Measurements from ENCODE around the gene ECE1.

The ECE1 gene

DNA sequence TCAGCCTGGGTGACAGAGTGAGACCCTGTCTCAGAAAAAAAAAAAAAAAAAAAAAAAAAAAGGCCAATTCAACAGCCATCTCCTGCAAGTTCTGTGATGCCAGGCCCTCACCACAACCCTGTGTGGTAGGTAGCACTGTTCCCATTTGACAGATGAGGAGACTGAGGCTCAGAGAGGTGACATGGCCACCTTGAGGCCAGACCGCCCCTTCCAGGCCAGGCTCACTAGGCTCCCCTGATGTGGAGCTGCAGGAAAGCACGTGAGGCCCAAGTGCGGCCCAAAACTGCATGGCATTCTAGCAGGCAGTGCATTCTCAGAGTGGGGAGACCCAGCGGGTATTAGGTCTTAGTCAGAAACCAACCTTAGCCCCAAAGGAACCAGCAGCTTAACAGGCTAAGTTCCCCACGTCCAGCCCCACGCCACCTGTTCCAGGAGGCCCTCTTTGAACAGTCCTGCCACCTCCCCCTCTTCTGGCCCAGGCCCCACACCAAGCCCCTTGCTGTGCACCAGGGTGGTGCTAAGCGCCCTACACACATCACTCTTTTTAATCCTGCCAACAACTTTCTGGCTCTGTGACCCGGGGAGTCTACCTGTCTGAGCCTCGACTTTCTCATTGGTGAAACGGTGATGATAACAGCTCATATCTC lies 11.7 kb upstream of the ECE1 start:
- Histone ChIP-seq H3K27ac (ENCODE audit: insufficient read depth in 1 of 2, low read depth in 1 of 2, low read length in 2 of 2, poor library complexity in 1 of 2, severe bottlenecking in 2 of 2) (no peak overlapping the region), H3K4me3 (ENCODE audit: control insufficient read depth in 1 of 7, extremely low read depth in 1 of 7, insufficient read depth in 4 of 7, low read depth in 2 of 7, low read length in 6 of 7) (no peak overlapping the region), H3K4me1 (ENCODE audit: control extremely low read depth in 1 of 4, control insufficient read depth in 4 of 4, insufficient read depth in 4 of 4, low read length in 3 of 4) (peaks cover 0 to 9% (median 4%) of the 10 kb centered on the region in 4 experiments), H3K9me3 (ENCODE audit: control extremely low read depth in 1 of 5, control insufficient read depth in 4 of 5, insufficient read depth in 2 of 5, low read depth in 1 of 5, low read length in 4 of 5) (no peaks in the 10 kb centered on the region), H3K36me3 (ENCODE audit: control insufficient read depth in 4 of 4, insufficient read depth in 4 of 4, low read length in 3 of 4) (no peaks in the 10 kb centered on the region), H3K27me3 (replicated peaks in 2 of 5; ENCODE audit: control insufficient read depth in 4 of 5, insufficient read depth in 5 of 5, low read length in 4 of 5) (no peaks in the 10 kb centered on the region)
- no peak for DNase-seq
- CTCF ChIA-PET: interaction anchor here (1.1 to 7.4 kb wide), 7 partner anchors 9 to 68 kb away, joined by 3 to 59 read pairs (median 7); no protein-coding TSS in a partner anchor
- POLR2A ChIA-PET: no interaction called here
- WGBS (ENCODE audit: insufficient coverage): 100% methylated on average over 9 of the region's 10 CpGs

DNA sequence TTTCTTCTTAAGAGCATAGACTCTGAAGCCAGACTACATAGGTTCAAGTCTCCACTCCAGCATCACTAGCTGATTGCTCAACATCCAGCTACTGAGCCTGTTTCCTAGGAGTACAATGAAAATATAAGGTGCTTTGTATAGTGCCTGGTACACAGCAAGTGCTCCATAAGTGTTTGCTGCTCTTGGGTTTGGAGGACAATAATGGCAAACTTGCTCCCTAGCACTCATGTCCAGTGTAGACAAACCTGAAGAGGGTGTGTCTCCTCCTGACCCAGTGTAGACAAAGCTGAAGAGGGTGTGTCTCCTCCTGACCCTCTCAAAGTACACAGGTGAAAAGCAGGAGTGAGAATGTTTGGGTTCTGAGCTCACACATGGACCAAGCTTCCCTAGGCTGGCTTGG lies 10.5 kb upstream of the ECE1 start:
- no peaks in the 10 kb centered on the region for H3K27me3 ChIP-seq (replicated peaks in 2 of 5; ENCODE audit: control insufficient read depth in 4 of 5, insufficient read depth in 5 of 5, low read length in 4 of 5)
- peaks cover 0 to 9% (median 4%) of the 10 kb centered on the region in 4 experiments for H3K4me1 ChIP-seq (ENCODE audit: control extremely low read depth in 1 of 4, control insufficient read depth in 4 of 4, insufficient read depth in 4 of 4, low read length in 3 of 4)
- no peak overlapping the region for H3K4me3 ChIP-seq (ENCODE audit: control insufficient read depth in 1 of 7, extremely low read depth in 1 of 7, insufficient read depth in 4 of 7, low read depth in 2 of 7, low read length in 6 of 7)
- DNase-seq: no peak
- no peaks in the 10 kb centered on the region for H3K9me3 ChIP-seq (ENCODE audit: control extremely low read depth in 1 of 5, control insufficient read depth in 4 of 5, insufficient read depth in 2 of 5, low read depth in 1 of 5, low read length in 4 of 5)
- no peaks in the 10 kb centered on the region for H3K36me3 ChIP-seq (ENCODE audit: control insufficient read depth in 4 of 4, insufficient read depth in 4 of 4, low read length in 3 of 4)
- ChIA-PET CTCF (interaction anchor here (0.8 to 7.4 kb wide), 10 partner anchors 8 to 70 kb away, joined by 3 to 59 read pairs (median 5); no protein-coding TSS in a partner anchor), POLR2A (interaction anchor here (0.6 kb wide), 1 partner anchor 15 kb away, joined by 3 read pairs; no protein-coding TSS in a partner anchor)
- no peak overlapping the region for H3K27ac ChIP-seq (ENCODE audit: insufficient read depth in 1 of 2, low read depth in 1 of 2, low read length in 2 of 2, poor library complexity in 1 of 2, severe bottlenecking in 2 of 2)

DNA sequence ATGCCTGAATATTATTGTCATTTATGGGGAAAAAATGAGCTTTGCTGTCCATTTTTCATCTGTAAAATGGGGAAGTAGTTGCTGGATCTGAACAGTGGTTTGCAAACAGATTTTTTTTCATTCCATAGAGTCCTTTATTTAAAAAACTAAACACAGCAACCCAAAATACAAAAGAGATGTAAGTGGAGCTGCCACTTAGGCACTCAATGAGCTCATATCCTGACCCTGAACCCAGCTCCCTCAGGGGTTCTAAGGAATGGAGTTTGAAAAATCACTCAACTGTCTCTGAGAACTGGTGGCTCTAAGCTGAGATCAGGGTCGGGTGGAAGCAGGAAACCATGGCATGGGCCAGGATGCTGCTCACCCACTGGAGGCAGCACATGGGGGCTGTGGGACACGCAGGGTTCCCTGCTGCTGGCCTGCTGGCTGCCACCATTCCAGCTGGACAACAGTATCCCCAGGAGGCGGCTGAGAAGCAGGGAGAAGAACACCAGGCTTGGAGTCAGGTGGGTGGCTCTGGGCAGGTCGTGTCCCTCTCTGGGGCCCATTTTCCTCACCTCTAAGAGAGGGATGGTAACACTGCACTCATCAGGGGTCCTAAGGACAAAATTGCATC lies 9.6 kb upstream of the ECE1 start:
- Histone ChIP-seq H3K9me3 (ENCODE audit: control extremely low read depth in 1 of 5, control insufficient read depth in 4 of 5, insufficient read depth in 2 of 5, low read depth in 1 of 5, low read length in 4 of 5) (no peaks in the 10 kb centered on the region), H3K27me3 (replicated peaks in 2 of 5; ENCODE audit: control insufficient read depth in 4 of 5, insufficient read depth in 5 of 5, low read length in 4 of 5) (no peaks in the 10 kb centered on the region), H3K36me3 (ENCODE audit: control insufficient read depth in 4 of 4, insufficient read depth in 4 of 4, low read length in 3 of 4) (no peaks in the 10 kb centered on the region), H3K27ac (ENCODE audit: insufficient read depth in 1 of 2, low read depth in 1 of 2, low read length in 2 of 2, poor library complexity in 1 of 2, severe bottlenecking in 2 of 2) (no peak overlapping the region), H3K4me3 (ENCODE audit: control insufficient read depth in 1 of 7, extremely low read depth in 1 of 7, insufficient read depth in 4 of 7, low read depth in 2 of 7, low read length in 6 of 7) (no peak overlapping the region), H3K4me1 (ENCODE audit: control extremely low read depth in 1 of 4, control insufficient read depth in 4 of 4, insufficient read depth in 4 of 4, low read length in 3 of 4) (peaks cover 0 to 12% (median 7%) of the 10 kb centered on the region in 4 experiments)
- no peak for DNase-seq
- WGBS (ENCODE audit: insufficient coverage): 62% methylated on average over 4 of the region's 4 CpGs
- ChIA-PET CTCF (interaction anchor here (0.6 to 7.4 kb wide), 15 partner anchors 10 to 70 kb away, joined by 3 to 59 read pairs (median 4); no protein-coding TSS in a partner anchor), POLR2A (interaction anchor here (0.6 kb wide), 1 partner anchor 14 kb away, joined by 3 read pairs; no protein-coding TSS in a partner anchor)

DNA sequence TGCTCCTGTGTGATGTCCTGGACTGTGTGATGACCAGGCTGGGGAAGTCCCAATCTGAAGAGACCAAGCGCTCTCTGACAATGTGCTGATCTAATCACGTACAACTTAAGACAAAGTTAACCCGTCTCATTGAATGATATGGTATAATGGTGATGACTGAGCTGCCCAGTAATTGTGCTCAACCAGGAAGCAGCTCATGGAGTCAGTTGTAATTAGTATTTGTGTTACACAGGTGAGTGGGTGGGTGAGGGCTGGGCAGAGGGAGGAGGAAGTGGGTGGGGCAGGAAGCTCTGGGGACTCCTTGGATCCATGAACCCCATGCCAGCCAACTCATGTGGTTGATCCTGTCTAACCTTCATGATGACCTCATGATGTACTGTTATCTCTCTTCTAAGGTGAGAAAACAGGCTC lies 8.7 kb upstream of the ECE1 start:
- H3K4me1 ChIP-seq (ENCODE audit: control extremely low read depth in 1 of 4, control insufficient read depth in 4 of 4, insufficient read depth in 4 of 4, low read length in 3 of 4): peaks cover 5 to 18% (median 13%) of the 10 kb centered on the region in 4 experiments
- no peaks in the 10 kb centered on the region for H3K9me3 ChIP-seq (ENCODE audit: control extremely low read depth in 1 of 5, control insufficient read depth in 4 of 5, insufficient read depth in 2 of 5, low read depth in 1 of 5, low read length in 4 of 5)
- H3K4me3 ChIP-seq (ENCODE audit: control insufficient read depth in 1 of 7, extremely low read depth in 1 of 7, insufficient read depth in 4 of 7, low read depth in 2 of 7, low read length in 6 of 7): no peak overlapping the region
- no peak overlapping the region for H3K27ac ChIP-seq (ENCODE audit: insufficient read depth in 1 of 2, low read depth in 1 of 2, low read length in 2 of 2, poor library complexity in 1 of 2, severe bottlenecking in 2 of 2)
- 83% methylated on average over 2 of the region's 3 CpGs for WGBS (ENCODE audit: insufficient coverage)
- CTCF ChIA-PET: interaction anchor here (1.0 to 7.4 kb wide), 8 partner anchors 13 to 71 kb away, joined by 3 to 59 read pairs (median 7); no protein-coding TSS in a partner anchor
- no peak for DNase-seq
- H3K36me3 ChIP-seq (ENCODE audit: control insufficient read depth in 4 of 4, insufficient read depth in 4 of 4, low read length in 3 of 4): no peaks in the 10 kb centered on the region
- H3K27me3 ChIP-seq (replicated peaks in 2 of 5; ENCODE audit: control insufficient read depth in 4 of 5, insufficient read depth in 5 of 5, low read length in 4 of 5): no peaks in the 10 kb centered on the region
- POLR2A ChIA-PET: interaction anchor here (0.6 kb wide), 1 partner anchor 719 kb away, joined by 4 read pairs; no protein-coding TSS in a partner anchor

DNA sequence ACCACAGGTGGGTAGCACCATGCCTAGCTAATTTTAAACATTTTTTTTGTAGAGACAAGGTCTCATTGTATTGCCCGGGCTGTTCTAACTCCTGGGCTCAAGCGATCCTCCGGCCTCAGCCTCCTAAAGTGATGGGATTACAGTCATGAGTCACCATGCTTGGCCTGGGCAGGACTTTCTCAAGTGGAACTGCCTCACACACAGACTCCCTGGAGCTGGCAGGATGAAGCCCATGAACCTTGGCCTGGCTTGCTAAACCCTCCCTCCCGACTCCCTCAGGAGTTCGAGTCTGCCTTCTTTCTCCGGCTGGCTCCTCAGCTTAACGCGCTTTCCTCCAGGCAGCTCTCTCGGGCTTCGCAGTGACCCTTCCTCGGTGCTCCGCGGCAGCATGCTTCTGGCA lies 7.7 kb upstream of the ECE1 start:
- Histone ChIP-seq H3K36me3 (ENCODE audit: control insufficient read depth in 4 of 4, insufficient read depth in 4 of 4, low read length in 3 of 4) (no peaks in the 10 kb centered on the region), H3K4me3 (ENCODE audit: control insufficient read depth in 1 of 7, extremely low read depth in 1 of 7, insufficient read depth in 4 of 7, low read depth in 2 of 7, low read length in 6 of 7) (no peak overlapping the region), H3K4me1 (ENCODE audit: control extremely low read depth in 1 of 4, control insufficient read depth in 4 of 4, insufficient read depth in 4 of 4, low read length in 3 of 4) (peaks cover 14 to 28% (median 19%) of the 10 kb centered on the region in 4 experiments), H3K27me3 (replicated peaks in 2 of 5; ENCODE audit: control insufficient read depth in 4 of 5, insufficient read depth in 5 of 5, low read length in 4 of 5) (no peaks in the 10 kb centered on the region), H3K9me3 (ENCODE audit: control extremely low read depth in 1 of 5, control insufficient read depth in 4 of 5, insufficient read depth in 2 of 5, low read depth in 1 of 5, low read length in 4 of 5) (no peaks in the 10 kb centered on the region), H3K27ac (ENCODE audit: insufficient read depth in 1 of 2, low read depth in 1 of 2, low read length in 2 of 2, poor library complexity in 1 of 2, severe bottlenecking in 2 of 2) (no peak overlapping the region)
- 98% methylated on average over 13 of the region's 13 CpGs for WGBS (ENCODE audit: insufficient coverage)
- no peak for DNase-seq
- ChIA-PET CTCF (interaction anchor here (0.7 to 7.4 kb wide), 3 partner anchors 28 to 72 kb away, joined by 3 to 59 read pairs (median 3); no protein-coding TSS in a partner anchor), POLR2A (no interaction called here)

DNA sequence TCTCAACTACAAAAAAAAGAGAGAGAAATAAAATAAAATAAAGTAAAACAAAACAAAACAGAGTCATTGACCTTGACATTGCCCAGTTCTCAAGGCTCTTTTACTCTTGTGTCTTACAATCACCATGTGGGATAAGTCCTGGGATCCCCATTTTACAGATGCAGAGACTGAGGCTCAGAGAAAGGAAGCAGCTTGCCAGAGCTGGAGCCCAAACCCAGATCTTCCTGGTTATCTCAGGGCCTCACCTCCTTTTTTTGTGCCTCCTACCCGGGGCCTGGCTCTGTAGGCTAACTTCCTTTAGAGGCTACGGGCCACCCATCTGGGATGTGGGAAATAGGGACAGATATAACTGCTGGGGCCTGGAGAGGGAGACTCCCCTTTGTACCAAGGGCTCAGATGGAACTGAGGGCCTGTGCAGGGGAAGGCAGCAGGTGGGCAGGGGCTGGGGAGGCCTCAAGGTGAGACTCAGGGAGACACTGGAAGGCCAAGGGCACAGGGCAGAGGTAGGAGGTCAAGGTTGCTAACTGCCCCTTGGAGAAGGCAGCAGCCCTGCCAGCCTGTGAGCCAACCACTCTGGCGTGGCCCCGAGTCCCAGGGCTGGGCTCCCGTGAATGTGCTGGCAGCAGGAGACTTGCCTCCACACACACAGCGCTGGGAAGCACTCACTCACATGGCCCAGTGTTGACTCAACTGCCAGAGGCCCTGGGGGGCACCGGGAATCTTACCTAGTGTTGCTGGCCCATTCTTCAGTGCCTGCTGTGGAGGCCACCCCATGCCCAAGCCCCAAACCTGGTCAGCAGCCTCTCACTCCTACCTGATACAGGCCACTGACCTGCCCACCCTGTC lies 6.5 kb upstream of the ECE1 start:
- 87% methylated on average over 4 of the region's 7 CpGs for WGBS (ENCODE audit: insufficient coverage)
- Histone ChIP-seq H3K36me3 (ENCODE audit: control insufficient read depth in 4 of 4, insufficient read depth in 4 of 4, low read length in 3 of 4) (no peaks in the 10 kb centered on the region), H3K27me3 (replicated peaks in 2 of 5; ENCODE audit: control insufficient read depth in 4 of 5, insufficient read depth in 5 of 5, low read length in 4 of 5) (no peaks in the 10 kb centered on the region), H3K4me1 (ENCODE audit: control extremely low read depth in 1 of 4, control insufficient read depth in 4 of 4, insufficient read depth in 4 of 4, low read length in 3 of 4) (peaks cover 14 to 30% (median 21%) of the 10 kb centered on the region in 4 experiments), H3K27ac (ENCODE audit: insufficient read depth in 1 of 2, low read depth in 1 of 2, low read length in 2 of 2, poor library complexity in 1 of 2, severe bottlenecking in 2 of 2) (no peak overlapping the region), H3K4me3 (ENCODE audit: control insufficient read depth in 1 of 7, extremely low read depth in 1 of 7, insufficient read depth in 4 of 7, low read depth in 2 of 7, low read length in 6 of 7) (no peak overlapping the region), H3K9me3 (ENCODE audit: control extremely low read depth in 1 of 5, control insufficient read depth in 4 of 5, insufficient read depth in 2 of 5, low read depth in 1 of 5, low read length in 4 of 5) (no peaks in the 10 kb centered on the region)
- ChIA-PET POLR2A (no interaction called here), CTCF (interaction anchor here (1.2 to 2.8 kb wide), 3 partner anchors 26 to 41 kb away, joined by 3 to 9 read pairs (median 8); no protein-coding TSS in a partner anchor)
- DNase-seq: no peak
